Fibroblast of pulmonary artery (primary cell): ENCODE results near the gene C11orf97.

Experiments
- DNase-seq: peaks from one replicate; pipeline ENCODE4 v3.0.0-alpha.2; 2010; ENCODE audit warnings: low read depth
- H3K4me3 ChIP-seq: replicated peaks from 2 replicates; pipeline ENCODE4 v1.5.1; 2011; ENCODE audit warnings: low read depth, mild to moderate bottlenecking, control low read depth, low read length, moderate library complexity
- CTCF ChIP-seq: IDR thresholded peaks from 2 replicates; pipeline ENCODE4 v1.5.1; 2011; ENCODE audit warnings: mild to moderate bottlenecking, control low read depth, low read length, inconsistent platforms; ENCODE audit errors: missing control alignments

Gene C11orf97

GRCh38 chr11:94513091-94513490 lies 830 bp downstream of the C11orf97 start:
- no peak overlapping the region for H3K4me3 ChIP-seq
- no peak for TF ChIP-seq CTCF
- no peak for DNase-seq

GRCh38 chr11:94515398-94515797 lies 3.1 kb downstream of the C11orf97 start:
- no peak for DNase-seq
- TF ChIP-seq CTCF = no peak
- H3K4me3 ChIP-seq = no peak overlapping the region

GRCh38 chr11:94516725-94517124 lies 4.5 kb downstream of the C11orf97 start:
- no peak for TF ChIP-seq CTCF
- no peak overlapping the region for H3K4me3 ChIP-seq
- DNase-seq = no peak

- no peak for TF ChIP-seq CTCF
- DNase-seq = no peak
- H3K4me3 ChIP-seq = no peak overlapping the region
Observed at GRCh38 chr11:94518300-94518699, 6.0 kb downstream of the C11orf97 start.

GRCh38 chr11:94519478-94520084 lies 7.3 kb downstream of the C11orf97 start:
- no peak overlapping the region for H3K4me3 ChIP-seq
- TF ChIP-seq CTCF = peak; percentile 61
- peak; percentile 59 for DNase-seq

- peak; percentile 57 for TF ChIP-seq CTCF
- no peak overlapping the region for H3K4me3 ChIP-seq
- peak; percentile 37 for DNase-seq
Observed at GRCh38 chr11:94521684-94522083, 9.4 kb downstream of the C11orf97 start.

GRCh38 chr11:94524341-94524740 lies 12.1 kb downstream of the C11orf97 start:
- H3K4me3 ChIP-seq = no peak overlapping the region
- no peak for TF ChIP-seq CTCF
- DNase-seq = no peak
